ENCODE measurements around the gene GNAZ.
A peak's percentile ranks its signal among the peaks of the same experiment; 100 is the strongest.

Gene GNAZ

GRCh38 chr22:23079240-23079768, 9.0 kb downstream of the GNAZ start:
- no peak for DNase-seq

GRCh38 chr22:23079814-23080521, 9.6 kb downstream of the GNAZ start:
- DNase-seq, result no peak

GRCh38 chr22:23080613-23081290, 10.4 kb downstream of the GNAZ start:
- DNase-seq, result no peak

- DNase-seq, result no peak
Measured at GRCh38 chr22:23082534-23083314, 12.4 kb downstream of the GNAZ start.

GRCh38 chr22:23083315-23084021, 13.1 kb downstream of the GNAZ start:
- no peak for DNase-seq

GRCh38 chr22:23084453-23085350, 14.4 kb downstream of the GNAZ start:
- DNase-seq, result no peak

GRCh38 chr22:23085351-23085671, 15.0 kb downstream of the GNAZ start:
- DNase-seq, result no peak

GRCh38 chr22:23085785-23086184, 15.5 kb downstream of the GNAZ start:
- no peak for DNase-seq

GRCh38 chr22:23086263-23086662, 15.9 kb downstream of the GNAZ start:
- no peak for DNase-seq

GRCh38 chr22:23086787-23087186, 16.5 kb downstream of the GNAZ start:
- no peak for DNase-seq

- peak; percentile 54 for DNase-seq
Measured at GRCh38 chr22:23088199-23088604, 17.9 kb downstream of the GNAZ start.

GRCh38 chr22:23089010-23089409, 18.7 kb downstream of the GNAZ start:
- DNase-seq, result no peak

GRCh38 chr22:23089633-23090456, 19.5 kb downstream of the GNAZ start:
- no peak for DNase-seq

GRCh38 chr22:23090457-23090835, 20.1 kb downstream of the GNAZ start:
- no peak for DNase-seq

- DNase-seq, result no peak
Measured at GRCh38 chr22:23091760-23092159, 21.4 kb downstream of the GNAZ start.

GRCh38 chr22:23092217-23092955, 22.1 kb downstream of the GNAZ start:
- no peak for DNase-seq

- DNase-seq, result no peak
Measured at GRCh38 chr22:23093051-23093788, 22.9 kb downstream of the GNAZ start.

- DNase-seq, result no peak
Measured at GRCh38 chr22:23094260-23094659, 23.9 kb downstream of the GNAZ start.

Measured in activated CD8-positive, alpha-beta memory T cell treated with anti-CD3 and anti-CD28 coated beads, Interleukin-2, amount 50 U/mL, for 48 hours (primary cell).